CD14-positive monocyte (primary cell): ENCODE data around the gene ACSF3. TPM values are rescaled to one million over a fixed set of nuclear protein-coding genes. Genes with fewer than 3 reads are reported as not detected.

Source experiments
- DNase-seq, 3 donors: peaks; one replicate each; pipeline ENCODE4 v3.0.0-alpha.2; 2011 to 2022
- H2AFZ ChIP-seq: 2 replicates; pipeline ENCODE4 v1.6.0; 2012; ENCODE audit warnings: mild to moderate bottlenecking, low read depth, low read length, inconsistent platforms; ENCODE audit not compliant: insufficient read depth, poor library complexity, severe bottlenecking
- H3K27ac ChIP-seq, 2 donors: 1 replicate in 1 of 2; 2 replicates in 1 of 2; pipeline ENCODE4 v1.5.1; 2012 to 2013; ENCODE audit warnings: low read length in 2 of 2, control low read depth in 1 of 2, inconsistent platforms in 1 of 2, low read depth in 1 of 2, mild to moderate bottlenecking in 1 of 2
- H3K27me3 ChIP-seq, 2 donors: one replicate each; pipeline versions ENCODE4 v1.6.0 to v1.6.1; 2011 to 2013; ENCODE audit warnings: low read length in 2 of 2; ENCODE audit not compliant: control insufficient read depth in 2 of 2, insufficient read depth in 2 of 2
- H3K36me3 ChIP-seq, 2 donors: replicated peaks in 1 of 2; 1 replicate in 1 of 2; 2 replicates in 1 of 2; pipeline versions ENCODE4 v1.5.1 to v1.6.1; 2012 to 2013; ENCODE audit warnings: low read length in 2 of 2, control low read depth in 1 of 2, inconsistent platforms in 1 of 2, mild to moderate bottlenecking in 1 of 2; ENCODE audit not compliant: insufficient read depth in 2 of 2, control insufficient read depth in 1 of 2
- H3K4me1 ChIP-seq, 2 donors: 1 replicate in 1 of 2; 2 replicates in 1 of 2; pipeline versions ENCODE4 v1.5.1 to v1.6.1; 2012 to 2013; ENCODE audit warnings: low read length in 2 of 2, control low read depth in 1 of 2, inconsistent platforms in 1 of 2, mild to moderate bottlenecking in 1 of 2, moderate library complexity in 1 of 2; ENCODE audit not compliant: insufficient read depth in 2 of 2, control insufficient read depth in 1 of 2
- H3K4me2 ChIP-seq: replicated peaks from 2 replicates; pipeline ENCODE3; 2012; ENCODE audit warnings: low read length, moderate library complexity, mild to moderate bottlenecking; ENCODE audit not compliant: poor library complexity, severe bottlenecking; ENCODE audit errors: extremely low read depth
- H3K4me3 ChIP-seq, 3 experiments: fragments of 200-600 bp in 1 of 3; sonication (generic) in 1 of 3; replicated peaks in 1 of 3; 1 replicate in 2 of 3; 2 replicates in 1 of 3; pipeline ENCODE4 v1.5.1; 2011 to 2013; ENCODE audit warnings: low read length in 3 of 3, mild to moderate bottlenecking in 3 of 3, control low read depth in 2 of 3, low read depth in 2 of 3, inconsistent platforms in 1 of 3, moderate library complexity in 1 of 3
- H3K79me2 ChIP-seq: 2 replicates; pipeline ENCODE4 v1.6.0; 2012; ENCODE audit warnings: mild to moderate bottlenecking, control low read depth, inconsistent platforms, low read length, moderate library complexity; ENCODE audit not compliant: insufficient read depth
- H3K9ac ChIP-seq: 2 replicates; pipeline ENCODE4 v1.6.0; 2017; ENCODE audit warnings: low read length, mild to moderate bottlenecking; ENCODE audit not compliant: insufficient read depth, poor library complexity, severe bottlenecking
- H3K9me3 ChIP-seq, 2 donors: replicated peaks in 1 of 2; 1 replicate in 1 of 2; 2 replicates in 1 of 2; pipeline versions ENCODE4 v1.5.1 to v1.6.1; 2012 to 2013; ENCODE audit warnings: low read length in 2 of 2, control low read depth in 1 of 2; ENCODE audit not compliant: control insufficient read depth in 1 of 2, insufficient read depth in 1 of 2
- H4K20me1 ChIP-seq: 2 replicates; pipeline ENCODE4 v1.6.0; 2012; ENCODE audit warnings: mild to moderate bottlenecking, low read length, control low read depth, moderate library complexity; ENCODE audit not compliant: insufficient read depth
- H3K27ac Mint-ChIP-seq, 7 donors: one replicate each; pipeline ENCODE4 v1.8.0; 2020; ENCODE audit warnings: mild to moderate bottlenecking in 7 of 7, mixed read lengths in 7 of 7, moderate library complexity in 6 of 7, inconsistent platforms in 2 of 7
- H3K27me3 Mint-ChIP-seq, 3 donors: one replicate each; pipeline ENCODE4 v1.8.0; 2021 to 2022; ENCODE audit warnings: low read depth in 3 of 3, mild to moderate bottlenecking in 3 of 3, mixed read lengths in 3 of 3, moderate library complexity in 3 of 3, inconsistent platforms in 1 of 3
- H3K36me3 Mint-ChIP-seq, 2 donors: one replicate each; pipeline ENCODE4 v1.8.0; 2020; ENCODE audit warnings: mixed read lengths in 2 of 2, inconsistent platforms in 1 of 2, mild to moderate bottlenecking in 1 of 2
- H3K4me1 Mint-ChIP-seq: one replicate; pipeline ENCODE4 v1.8.0; 2020; ENCODE audit warnings: mild to moderate bottlenecking, mixed read lengths
- H3K4me3 Mint-ChIP-seq, 2 donors: one replicate each; pipeline ENCODE4 v1.8.0; 2020; ENCODE audit warnings: mild to moderate bottlenecking in 2 of 2, mixed read lengths in 2 of 2, moderate library complexity in 1 of 2
- H3K9me3 Mint-ChIP-seq, 7 donors: one replicate each; pipeline ENCODE4 v1.8.0; 2020 to 2022; ENCODE audit warnings: mixed read lengths in 7 of 7, mild to moderate bottlenecking in 6 of 7, moderate library complexity in 6 of 7, inconsistent platforms in 2 of 7
- WGBS: methylation state at CpG from one replicate; pipeline ENCODE4 v1.1.5; 2013; ENCODE audit warnings: missing lambda C conversion rate; ENCODE audit not compliant: insufficient coverage; 5-methylcytosine and 5-hydroxymethylcytosine counted together
- intact Hi-C, 2 donors: fragments of 100-400 bp; cut with micrococcal nuclease; formaldehyde crosslinking; loops; one replicate each; pipeline versions ENCODE4 v1.15.0 to v1.15.1; 2023
- polyA plus RNA-seq, 3 donors: library from polyadenylated mRNA; depleted of rRNA in 1 of 3; unstranded in 2 of 3; stranded (reverse) in 1 of 3; fragments of 300-500 nt in 2 of 3; fragments of >200 nt in 1 of 3; fragmentation: Illumina TruSeq in 2 of 3; gene quantifications; 1 replicate in 2 of 3; 2 replicates in 1 of 3; pipeline ENCODE4 v1.2.3, GENCODE V29; 2012 to 2021
- TF ChIP-seq, protein P1 (sequence below): fragments of 200-600 bp; IDR thresholded peaks from one replicate; pipeline ENCODE4 v1.8.0; 2022; ENCODE audit warnings: antibody characterized with exemption, mild to moderate bottlenecking

The ACSF3 gene
- polyA plus RNA-seq, 3 donors: 23.5 to 26.7 (median 26.4) TPM

DNA sequence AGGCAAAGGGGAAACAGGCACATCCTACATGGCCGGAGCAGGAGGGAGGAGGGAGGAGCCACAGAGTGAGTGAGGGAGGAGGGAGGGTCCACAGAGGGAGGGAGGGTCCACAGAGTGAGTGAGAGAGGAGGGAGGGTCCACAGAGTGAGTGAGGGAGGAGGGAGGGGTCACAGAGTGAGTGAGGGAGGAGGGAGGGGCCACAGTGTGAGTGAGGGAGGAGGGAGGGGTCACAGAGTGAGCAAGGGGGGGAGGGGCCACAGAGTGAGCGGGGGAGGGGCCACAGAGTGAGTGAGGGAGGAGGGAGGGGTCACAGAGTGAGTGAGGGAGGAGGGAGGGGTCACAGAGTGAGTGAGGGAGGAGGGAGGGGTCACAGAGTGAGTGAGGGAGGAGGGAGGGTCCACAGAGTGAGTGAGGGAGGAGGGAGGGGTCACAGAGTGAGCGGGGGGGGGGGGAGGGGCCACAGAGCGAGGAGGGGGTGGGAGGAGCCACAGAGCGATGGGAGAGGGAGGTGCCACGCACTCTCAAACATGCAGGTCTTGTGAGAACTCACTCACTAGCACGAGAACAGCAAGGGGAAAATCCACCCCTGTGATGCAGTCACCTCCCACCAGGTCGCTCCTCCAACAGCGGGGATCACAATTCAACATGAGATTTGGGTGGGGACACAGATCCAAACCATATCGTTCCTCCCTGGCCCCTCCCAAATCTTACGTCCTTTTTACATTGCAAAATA, 53.6 kb downstream of the ACSF3 start:
- H3K36me3 ChIP-seq: peaks cover 57 to 93% of the 10 kb centered on the region in 2 donors
- no peak overlapping the region for H3K9ac ChIP-seq
- H3K79me2 ChIP-seq: no peaks in the 10 kb centered on the region
- 72% methylated on average over 6 of the region's 11 CpGs for WGBS
- DNase-seq: no peak
- no peak overlapping the region for H3K27ac ChIP-seq
- H3K4me1 Mint-ChIP-seq: no peaks in the 10 kb centered on the region
- peaks cover 0 to 32% of the 10 kb centered on the region in 2 donors for H3K9me3 ChIP-seq
- intact Hi-C loops: no loop called here
- peaks cover 0 to 1% (median 0%) of the 10 kb centered on the region in 3 donors for H3K27me3 Mint-ChIP-seq
- peaks cover 10% of the 10 kb centered on the region for H4K20me1 ChIP-seq
- TF ChIP-seq, protein P1, sequence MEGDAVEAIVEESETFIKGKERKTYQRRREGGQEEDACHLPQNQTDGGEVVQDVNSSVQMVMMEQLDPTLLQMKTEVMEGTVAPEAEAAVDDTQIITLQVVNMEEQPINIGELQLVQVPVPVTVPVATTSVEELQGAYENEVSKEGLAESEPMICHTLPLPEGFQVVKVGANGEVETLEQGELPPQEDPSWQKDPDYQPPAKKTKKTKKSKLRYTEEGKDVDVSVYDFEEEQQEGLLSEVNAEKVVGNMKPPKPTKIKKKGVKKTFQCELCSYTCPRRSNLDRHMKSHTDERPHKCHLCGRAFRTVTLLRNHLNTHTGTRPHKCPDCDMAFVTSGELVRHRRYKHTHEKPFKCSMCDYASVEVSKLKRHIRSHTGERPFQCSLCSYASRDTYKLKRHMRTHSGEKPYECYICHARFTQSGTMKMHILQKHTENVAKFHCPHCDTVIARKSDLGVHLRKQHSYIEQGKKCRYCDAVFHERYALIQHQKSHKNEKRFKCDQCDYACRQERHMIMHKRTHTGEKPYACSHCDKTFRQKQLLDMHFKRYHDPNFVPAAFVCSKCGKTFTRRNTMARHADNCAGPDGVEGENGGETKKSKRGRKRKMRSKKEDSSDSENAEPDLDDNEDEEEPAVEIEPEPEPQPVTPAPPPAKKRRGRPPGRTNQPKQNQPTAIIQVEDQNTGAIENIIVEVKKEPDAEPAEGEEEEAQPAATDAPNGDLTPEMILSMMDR: no peak
- peaks cover 61 to 87% of the 10 kb centered on the region in 2 donors for H3K36me3 Mint-ChIP-seq
- peak overlapping the region in 1 of 7 donors; percentile 56 for H3K27ac Mint-ChIP-seq
- H2AFZ ChIP-seq: no peak overlapping the region
- H3K4me3 ChIP-seq: no peak overlapping the region
- H3K4me1 ChIP-seq: no peaks in the 10 kb centered on the region
- H3K9me3 Mint-ChIP-seq: peaks cover 6 to 30% (median 22%) of the 10 kb centered on the region in 7 donors
- no peak overlapping the region for H3K4me2 ChIP-seq
- H3K27me3 ChIP-seq: no peaks in the 10 kb centered on the region
- H3K4me3 Mint-ChIP-seq: no peak overlapping the region

DNA sequence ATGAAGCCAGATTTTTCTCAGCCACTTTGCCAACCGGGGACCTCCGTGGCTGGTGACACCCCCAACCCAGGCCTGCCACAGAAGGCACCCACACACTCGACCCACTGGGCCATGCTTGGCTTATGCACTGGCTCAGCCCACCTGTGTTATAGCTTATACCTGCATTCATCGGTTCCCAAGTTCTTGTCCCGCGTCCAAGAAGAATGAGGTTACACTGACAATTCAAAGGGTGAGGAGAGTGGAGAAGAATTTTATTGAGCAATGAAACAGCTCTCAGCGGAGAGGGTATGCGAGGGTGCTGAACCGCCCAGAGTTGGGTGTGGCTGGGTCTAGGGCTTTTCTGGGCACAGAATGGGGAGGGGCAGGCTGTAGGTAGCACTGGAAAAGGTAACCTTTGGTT, 55.7 kb downstream of the ACSF3 start:
- peaks cover 55 to 77% of the 10 kb centered on the region in 2 donors for H3K36me3 Mint-ChIP-seq
- H3K27ac Mint-ChIP-seq: peak overlapping the region in 2 of 7 donors; percentile 9 to 63
- no peak overlapping the region for H2AFZ ChIP-seq
- no peaks in the 10 kb centered on the region for H3K27me3 Mint-ChIP-seq
- H3K27me3 ChIP-seq: no peaks in the 10 kb centered on the region
- H3K4me1 ChIP-seq: no peaks in the 10 kb centered on the region
- H3K79me2 ChIP-seq: no peaks in the 10 kb centered on the region
- H3K9me3 ChIP-seq: peaks cover 0 to 32% of the 10 kb centered on the region in 2 donors
- no peak for DNase-seq
- H3K9me3 Mint-ChIP-seq: peaks cover 6 to 30% (median 22%) of the 10 kb centered on the region in 7 donors
- H3K4me3 ChIP-seq: no peak overlapping the region
- H3K9ac ChIP-seq: no peak overlapping the region
- TF ChIP-seq, protein P1: no peak
- H3K4me1 Mint-ChIP-seq: peaks cover 6% of the 10 kb centered on the region
- no peak overlapping the region for H3K4me2 ChIP-seq
- H3K27ac ChIP-seq: no peak overlapping the region
- 100% methylated on average over 9 of the region's 9 CpGs for WGBS
- H3K4me3 Mint-ChIP-seq: no peak overlapping the region
- H4K20me1 ChIP-seq: no peaks in the 10 kb centered on the region
- intact Hi-C loops: no loop called here
- H3K36me3 ChIP-seq: peaks cover 52 to 77% of the 10 kb centered on the region in 2 donors
